ENCODE measurements around the gene NACAD.
"Not testable (repeated sequence)": the region's sequence is repeated elsewhere in the genome, so short reads cannot be mapped to it uniquely, and the experiment has no call there.

NACAD gene

GRCh38 chr7:45050198-45050597 lies 38.6 kb downstream of the NACAD start:
- Mint-ChIP-seq H3K4me1 (peaks cover 45% of the 10 kb centered on the region), H3K4me3 (no peak overlapping the region), H3K27ac (peak overlapping the region; percentile 26), H3K27me3 (no peaks in the 10 kb centered on the region), H3K9me3 (no peaks in the 10 kb centered on the region), H3K36me3 (ENCODE audit: low read depth) (peaks cover 29% of the 10 kb centered on the region)
- ATAC-seq (no peak), DNase-seq (no peak)

- Mint-ChIP-seq H3K4me3 (no peak overlapping the region), H3K27ac (no peak overlapping the region), H3K36me3 (ENCODE audit: low read depth) (peaks cover 29% of the 10 kb centered on the region), H3K27me3 (no peaks in the 10 kb centered on the region), H3K9me3 (no peaks in the 10 kb centered on the region), H3K4me1 (peaks cover 41% of the 10 kb centered on the region)
- ATAC-seq, result peak; percentile 50
- DNase-seq, result no peak
Observed at GRCh38 chr7:45048748-45049147, 40.0 kb downstream of the NACAD start.

GRCh38 chr7:45044338-45044737 lies 44.4 kb downstream of the NACAD start:
- Mint-ChIP-seq H3K36me3 (ENCODE audit: low read depth) (peaks cover 48% of the 10 kb centered on the region), H3K27me3 (no peaks in the 10 kb centered on the region), H3K9me3 (no peaks in the 10 kb centered on the region), H3K4me3 (no peak overlapping the region), H3K27ac (peak overlapping the region; percentile 61), H3K4me1 (peaks cover 36% of the 10 kb centered on the region)
- DNase-seq (no peak), ATAC-seq (no peak)

- Mint-ChIP-seq H3K4me1 (peaks cover 55% of the 10 kb centered on the region), H3K4me3 (no peak overlapping the region), H3K27ac (peak overlapping the region; percentile 69), H3K9me3 (no peaks in the 10 kb centered on the region), H3K27me3 (no peaks in the 10 kb centered on the region), H3K36me3 (ENCODE audit: low read depth) (peaks cover 44% of the 10 kb centered on the region)
- no peak for ATAC-seq
- DNase-seq, result no peak
Observed at GRCh38 chr7:45039106-45039505, 49.7 kb downstream of the NACAD start.

GRCh38 chr7:45037876-45038275 lies 50.9 kb downstream of the NACAD start:
- DNase-seq, result no peak
- Mint-ChIP-seq H3K4me1 (peaks cover 59% of the 10 kb centered on the region), H3K27ac (peak overlapping the region; percentile 85), H3K36me3 (ENCODE audit: low read depth) (peaks cover 35% of the 10 kb centered on the region), H3K27me3 (no peaks in the 10 kb centered on the region), H3K4me3 (peak overlapping the region; percentile 26), H3K9me3 (no peaks in the 10 kb centered on the region)
- no peak for ATAC-seq

- no peak for DNase-seq
- Mint-ChIP-seq H3K4me1 (peaks cover 68% of the 10 kb centered on the region), H3K27ac (peak overlapping the region; percentile 68), H3K27me3 (no peaks in the 10 kb centered on the region), H3K4me3 (peak overlapping the region; percentile 32), H3K36me3 (ENCODE audit: low read depth) (peaks cover 27% of the 10 kb centered on the region), H3K9me3 (no peaks in the 10 kb centered on the region)
- ATAC-seq, result peak; percentile 77
Observed at GRCh38 chr7:45036796-45037195, 52.0 kb downstream of the NACAD start.

- Mint-ChIP-seq H3K36me3 (ENCODE audit: low read depth) (peaks cover 23% of the 10 kb centered on the region), H3K9me3 (no peaks in the 10 kb centered on the region), H3K27me3 (no peaks in the 10 kb centered on the region), H3K4me3 (peak overlapping the region; percentile 32), H3K4me1 (peaks cover 72% of the 10 kb centered on the region), H3K27ac (peak overlapping the region; percentile 68)
- DNase-seq, result no peak
- ATAC-seq, result no peak
Observed at GRCh38 chr7:45036317-45036716, 52.5 kb downstream of the NACAD start.

GRCh38 chr7:45035893-45036292 lies 52.9 kb downstream of the NACAD start:
- H3K4me3 Mint-ChIP-seq, result peak overlapping the region; percentile 32
- ATAC-seq (no peak), DNase-seq (no peak)
- peaks cover 19% of the 10 kb centered on the region for H3K36me3 Mint-ChIP-seq (ENCODE audit: low read depth)
- H3K27me3 Mint-ChIP-seq, result no peaks in the 10 kb centered on the region
- peak overlapping the region; percentile 68 for H3K27ac Mint-ChIP-seq
- H3K9me3 Mint-ChIP-seq, result no peaks in the 10 kb centered on the region
- H3K4me1 Mint-ChIP-seq, result peaks cover 72% of the 10 kb centered on the region

GRCh38 chr7:45035371-45035770 lies 53.4 kb downstream of the NACAD start:
- Mint-ChIP-seq H3K4me3 (no peak overlapping the region), H3K27ac (no peak overlapping the region), H3K4me1 (peaks cover 72% of the 10 kb centered on the region), H3K9me3 (no peaks in the 10 kb centered on the region), H3K27me3 (no peaks in the 10 kb centered on the region), H3K36me3 (ENCODE audit: low read depth) (peaks cover 18% of the 10 kb centered on the region)
- DNase-seq (no peak), ATAC-seq (no peak)

- H3K4me3 Mint-ChIP-seq, ATAC-seq, DNase-seq, H3K27ac Mint-ChIP-seq, H3K27me3 Mint-ChIP-seq, H3K9me3 Mint-ChIP-seq: not testable (repeated sequence)
- peaks cover 20% of the 10 kb centered on the region for H3K36me3 Mint-ChIP-seq (ENCODE audit: low read depth)
- peaks cover 75% of the 10 kb centered on the region for H3K4me1 Mint-ChIP-seq
Observed at GRCh38 chr7:45034710-45035109, 54.1 kb downstream of the NACAD start.

- H3K9me3 Mint-ChIP-seq, result no peaks in the 10 kb centered on the region
- H3K36me3 Mint-ChIP-seq (ENCODE audit: low read depth), result peaks cover 18% of the 10 kb centered on the region
- H3K27ac Mint-ChIP-seq, result peak overlapping the region; percentile 81
- no peak overlapping the region for H3K4me3 Mint-ChIP-seq
- H3K27me3 Mint-ChIP-seq, result no peaks in the 10 kb centered on the region
- no peak for DNase-seq
- H3K4me1 Mint-ChIP-seq, result peaks cover 82% of the 10 kb centered on the region
- ATAC-seq, result no peak
Observed at GRCh38 chr7:45033931-45034290, 54.9 kb downstream of the NACAD start.

GRCh38 chr7:45033261-45033930 lies 55.4 kb downstream of the NACAD start:
- Mint-ChIP-seq H3K4me1 (peaks cover 84% of the 10 kb centered on the region), H3K36me3 (ENCODE audit: low read depth) (peaks cover 13% of the 10 kb centered on the region), H3K9me3 (no peaks in the 10 kb centered on the region), H3K27me3 (no peaks in the 10 kb centered on the region), H3K4me3 (peak overlapping the region; percentile 52), H3K27ac (peak overlapping the region; percentile 81)
- ATAC-seq (peak; percentile 53), DNase-seq (no peak)

GRCh38 chr7:45032421-45032820 lies 56.3 kb downstream of the NACAD start:
- peaks cover 84% of the 10 kb centered on the region for H3K4me1 Mint-ChIP-seq
- no peak overlapping the region for H3K4me3 Mint-ChIP-seq
- H3K9me3 Mint-ChIP-seq, result no peaks in the 10 kb centered on the region
- H3K27me3 Mint-ChIP-seq, result no peaks in the 10 kb centered on the region
- peak overlapping the region; percentile 81 for H3K27ac Mint-ChIP-seq
- H3K36me3 Mint-ChIP-seq (ENCODE audit: low read depth), result peaks cover 15% of the 10 kb centered on the region
- no peak for ATAC-seq
- DNase-seq, result no peak

GRCh38 chr7:45031829-45032228 lies 56.9 kb downstream of the NACAD start:
- Mint-ChIP-seq H3K9me3 (no peaks in the 10 kb centered on the region), H3K27ac (peak overlapping the region; percentile 81)
- no peak for ATAC-seq

More at GRCh38 chr7:45031829-45032228, 56.9 kb downstream of the NACAD start:
- Mint-ChIP-seq H3K4me1 (peaks cover 85% of the 10 kb centered on the region), H3K4me3 (no peak overlapping the region), H3K36me3 (ENCODE audit: low read depth) (peaks cover 16% of the 10 kb centered on the region), H3K27me3 (no peaks in the 10 kb centered on the region)
- no peak for DNase-seq
